HCT116 (cell line): ENCODE results near the gene TSC1. TPM values are rescaled to one million over a fixed set of nuclear protein-coding genes. Genes with fewer than 3 reads are reported as not detected.

Experiments used
- ATAC-seq: fragments of 200-7000 bp; cut with Tn5 transposase; 2 replicates; pipeline ENCODE4 v1.9.1; 2020; ENCODE audit warnings: mild to moderate bottlenecking, moderate library complexity
- BruUV-seq: library from RNA; stranded (reverse); fragments of 400-500 nt; replicated peaks from 2 replicates; lab custom pipeline; 2021; lab: Mats Ljungman, UMichigan
- CTCF ChIA-PET: fragments of 300-600 bp; sonication (Branson Sonifier 250); formaldehyde crosslinking; loops from one replicate; lab custom pipeline; 2021; ENCODE audit warnings: antibody characterized with exemption; lab: Charles Lee
- POLR2A ChIA-PET: fragments of 300-600, 350-600 bp; sonication (Branson Sonifier 250); formaldehyde crosslinking; loops from one replicate; lab custom pipeline; 2021; ENCODE audit warnings: antibody characterized with exemption; lab: Charles Lee
- RAD21 ChIA-PET, 2 experiments: fragments of 300-600 bp; sonication (Branson Sonifier 250); formaldehyde crosslinking; loops; one replicate each; lab custom pipeline; 2023; ENCODE audit warnings: low total read pairs in 2 of 2; ENCODE audit not compliant: uncharacterized antibody in 2 of 2, unreplicated experiment in 2 of 2, low non-redundant PET in 1 of 2; lab: Charles Lee
- DNase-seq: peaks from one replicate; pipeline ENCODE4 v3.0.0-alpha.2; 2010; ENCODE audit warnings: low read depth, low spot score
- H2AFZ ChIP-seq: fragments of 200-600 bp; shearing (Covaris generic), sonication (generic); 2 replicates; pipeline ENCODE4 v1.6.1; 2017; ENCODE audit warnings: low read depth, mixed run types, mixed read lengths, antibody characterized with exemption, low read length; ENCODE audit not compliant: poor library complexity, severe bottlenecking
- H3K27ac ChIP-seq: 2 replicates; pipeline ENCODE4 v1.5.1; 2012; ENCODE audit warnings: low read depth, low read length
- H3K27me3 ChIP-seq: fragments of 200-600 bp; sonication (generic); 2 replicates; pipeline ENCODE4 v1.6.1; 2016; ENCODE audit warnings: mixed run types, low read length, mixed read lengths; ENCODE audit not compliant: insufficient read depth
- H3K36me3 ChIP-seq, 2 experiments: fragments of 200-500 bp in 1 of 2; fragments of 200-600 bp in 1 of 2; sonication (Bioruptor generic) in 1 of 2; sonication (generic) in 1 of 2; 2 replicates each; pipeline versions ENCODE4 v1.5.1 to v1.6.1; 2014 to 2016; ENCODE audit warnings: low read length in 2 of 2, inconsistent platforms in 1 of 2, mixed read lengths in 1 of 2, mixed run types in 1 of 2; ENCODE audit not compliant: insufficient read depth in 2 of 2, control insufficient read depth in 1 of 2
- H3K4me1 ChIP-seq, 2 experiments: fragments of 200-600 bp in 1 of 2; sonication (generic) in 1 of 2; 2 replicates each; pipeline versions ENCODE4 v1.5.1 to v1.6.1; 2012 to 2017; ENCODE audit warnings: low read length in 2 of 2, inconsistent platforms in 1 of 2, mild to moderate bottlenecking in 1 of 2, mixed read lengths in 1 of 2, mixed run types in 1 of 2, moderate library complexity in 1 of 2; ENCODE audit not compliant: insufficient read depth in 2 of 2, control insufficient read depth in 1 of 2
- H3K4me2 ChIP-seq: fragments of 200-600 bp; sonication (generic); 2 replicates; pipeline ENCODE4 v1.6.1; 2017; ENCODE audit warnings: mixed run types, low read length, mixed read lengths
- H3K4me3 ChIP-seq, 2 experiments: fragments of 200-600 bp in 1 of 2; sonication (generic) in 1 of 2; replicated peaks in 1 of 2; 2 replicates each; pipeline ENCODE4 v1.5.1; 2011 to 2016; ENCODE audit warnings: low read length in 2 of 2, control low read depth in 1 of 2, low read depth in 1 of 2, mild to moderate bottlenecking in 1 of 2, mixed read lengths in 1 of 2, mixed run types in 1 of 2
- H3K79me2 ChIP-seq: fragments of 200-600 bp; sonication (generic); 2 replicates; pipeline ENCODE4 v1.6.1; 2017; ENCODE audit warnings: mild to moderate bottlenecking, mixed run types, low read length, moderate library complexity, mixed read lengths; ENCODE audit not compliant: insufficient read depth
- H3K9ac ChIP-seq: fragments of 200-600 bp; sonication (generic); 2 replicates; pipeline ENCODE4 v1.6.1; 2016; ENCODE audit warnings: low read length, mixed read lengths
- H3K9me2 ChIP-seq: fragments of 200-600 bp; sonication (generic), shearing (Covaris generic); 2 replicates; pipeline ENCODE4 v1.6.1; 2017; ENCODE audit warnings: mixed run types, mild to moderate bottlenecking, moderate library complexity; ENCODE audit not compliant: insufficient read depth
- H3K9me3 ChIP-seq, 2 experiments: fragments of 200-500 bp in 1 of 2; fragments of 200-600 bp in 1 of 2; sonication (Bioruptor generic) in 1 of 2; sonication (generic) in 1 of 2; 2 replicates each; pipeline ENCODE4 v1.6.1; 2014 to 2017; ENCODE audit warnings: low read length in 2 of 2, mixed read lengths in 2 of 2, inconsistent platforms in 1 of 2, low read depth in 1 of 2, mild to moderate bottlenecking in 1 of 2, mixed run types in 1 of 2, moderate library complexity in 1 of 2; ENCODE audit not compliant: control insufficient read depth in 1 of 2, insufficient read depth in 1 of 2
- H4K20me1 ChIP-seq: fragments of 200-600 bp; sonication (generic), shearing (Covaris generic); 2 replicates; pipeline ENCODE4 v1.6.1; 2017; ENCODE audit warnings: mixed run types, mild to moderate bottlenecking, moderate library complexity; ENCODE audit not compliant: insufficient read depth
- ATF3 ChIP-seq: IDR thresholded peaks from 2 replicates; pipeline ENCODE4 v1.6.1; 2012
- CBX3 ChIP-seq: IDR thresholded peaks from 2 replicates; pipeline ENCODE4 v1.6.1; 2012; ENCODE audit warnings: low read depth
- CEBPB ChIP-seq: IDR thresholded peaks from 2 replicates; pipeline ENCODE4 v1.6.1; 2012; ENCODE audit warnings: low read depth
- EGR1 ChIP-seq: IDR thresholded peaks from 2 replicates; pipeline ENCODE4 v1.6.1; 2012; ENCODE audit warnings: low read depth
- ELF1 ChIP-seq: IDR thresholded peaks from 2 replicates; pipeline ENCODE4 v1.6.1; 2012; ENCODE audit warnings: low read depth, borderline replicate concordance
- EZH2 ChIP-seq: fragments of 200-600 bp; sonication (generic); IDR thresholded peaks from 2 replicates; pipeline ENCODE4 v1.6.1; 2017; ENCODE audit warnings: antibody characterized with exemption, mixed run types
- EZH2phosphoT487 ChIP-seq: fragments of 200-600 bp; IDR thresholded peaks from 2 replicates; pipeline ENCODE4 v1.6.1; 2018; ENCODE audit warnings: antibody characterized with exemption, borderline replicate concordance
- FOSL1 ChIP-seq: IDR thresholded peaks from 2 replicates; pipeline ENCODE4 v1.6.1; 2012; ENCODE audit warnings: low read depth
- JUND ChIP-seq: IDR thresholded peaks from 2 replicates; pipeline ENCODE4 v1.6.1; 2012
- POLR2A ChIP-seq: IDR thresholded peaks from 2 replicates; pipeline ENCODE4 v1.7.0; 2011; ENCODE audit warnings: borderline replicate concordance; ENCODE audit not compliant: insufficient read depth, insufficient read length; ENCODE audit errors: extremely low read depth
- POLR2AphosphoS5 ChIP-seq: IDR thresholded peaks from 2 replicates; pipeline ENCODE4 v1.6.1; 2011; ENCODE audit warnings: mild to moderate bottlenecking, low read depth, low read length, moderate library complexity
- RAD21 ChIP-seq: IDR thresholded peaks from 2 replicates; pipeline ENCODE4 v1.6.1; 2012; ENCODE audit warnings: low read depth, mild to moderate bottlenecking
- SIN3A ChIP-seq: IDR thresholded peaks from 2 replicates; pipeline ENCODE4 v1.6.1; 2012; ENCODE audit warnings: low read depth
- SRF ChIP-seq: IDR thresholded peaks from 2 replicates; pipeline ENCODE4 v1.6.1; 2012; ENCODE audit warnings: low read depth
- TCF7L2 ChIP-seq: IDR thresholded peaks from 2 replicates; pipeline ENCODE4 v1.7.0; 2011; ENCODE audit warnings: borderline replicate concordance, inconsistent platforms; ENCODE audit not compliant: insufficient read depth, insufficient read length; ENCODE audit errors: extremely low read depth
- ZFX ChIP-seq: fragments of 450-650 bp; IDR thresholded peaks from 2 replicates; pipeline ENCODE4 v1.6.1; 2017
- ZNF274 ChIP-seq: fragments of 200-500 bp; sonication (Bioruptor generic); IDR thresholded peaks from 2 replicates; pipeline ENCODE4 v1.6.1; 2014; ENCODE audit warnings: mild to moderate bottlenecking, low read depth, low read length, inconsistent platforms
- intact Hi-C: fragments of 100-400 bp; cut with micrococcal nuclease; formaldehyde crosslinking; loops from 2 replicates; pipeline ENCODE4 v1.10.0; 2022
- total RNA-seq: library from RNA; stranded (reverse); gene quantifications from one replicate; pipeline ENCODE4 v1.2.1, GENCODE V29; 2021; ENCODE audit not compliant: unreplicated experiment
- TF ChIP-seq, protein P1 (sequence below), 3 experiments: fragments of 200-600 bp in 1 of 3; sonication (generic) in 1 of 3; IDR thresholded peaks in 2 of 3; conservative IDR thresholded peaks in 1 of 3; 2 replicates each; pipeline ENCODE4 v1.5.1; 2012 to 2017; ENCODE audit warnings: low read depth in 2 of 3, low read length in 2 of 3, antibody characterized with exemption in 1 of 3, borderline replicate concordance in 1 of 3, control low read depth in 1 of 3, mild to moderate bottlenecking in 1 of 3, mixed read lengths in 1 of 3, mixed run types in 1 of 3, moderate library complexity in 1 of 3; ENCODE audit not compliant: insufficient read depth in 1 of 3
- TF ChIP-seq, protein P2 (sequence below): IDR thresholded peaks from 2 replicates; pipeline ENCODE4 v1.6.1; 2012
- TF ChIP-seq, protein P3 (sequence below): IDR thresholded peaks from 2 replicates; pipeline ENCODE4 v1.6.1; 2012; ENCODE audit warnings: low read depth

Gene TSC1
- total RNA-seq, 1 experiment from 2014 or later, result 34.5 TPM

- H3K27me3 ChIP-seq, result no peaks in the 10 kb centered on the region
- BruUV-seq, result no TSS peak
- ChIA-PET CTCF (no interaction called here), POLR2A (no interaction called here), RAD21 (no interaction called here)
- no peak for TF ChIP-seq ELF1
- TF ChIP-seq ZNF274, result no peak
- TF ChIP-seq EGR1, result no peak
- TF ChIP-seq ATF3, result no peak
- no peak for TF ChIP-seq ZFX
- TF ChIP-seq, protein P1, sequence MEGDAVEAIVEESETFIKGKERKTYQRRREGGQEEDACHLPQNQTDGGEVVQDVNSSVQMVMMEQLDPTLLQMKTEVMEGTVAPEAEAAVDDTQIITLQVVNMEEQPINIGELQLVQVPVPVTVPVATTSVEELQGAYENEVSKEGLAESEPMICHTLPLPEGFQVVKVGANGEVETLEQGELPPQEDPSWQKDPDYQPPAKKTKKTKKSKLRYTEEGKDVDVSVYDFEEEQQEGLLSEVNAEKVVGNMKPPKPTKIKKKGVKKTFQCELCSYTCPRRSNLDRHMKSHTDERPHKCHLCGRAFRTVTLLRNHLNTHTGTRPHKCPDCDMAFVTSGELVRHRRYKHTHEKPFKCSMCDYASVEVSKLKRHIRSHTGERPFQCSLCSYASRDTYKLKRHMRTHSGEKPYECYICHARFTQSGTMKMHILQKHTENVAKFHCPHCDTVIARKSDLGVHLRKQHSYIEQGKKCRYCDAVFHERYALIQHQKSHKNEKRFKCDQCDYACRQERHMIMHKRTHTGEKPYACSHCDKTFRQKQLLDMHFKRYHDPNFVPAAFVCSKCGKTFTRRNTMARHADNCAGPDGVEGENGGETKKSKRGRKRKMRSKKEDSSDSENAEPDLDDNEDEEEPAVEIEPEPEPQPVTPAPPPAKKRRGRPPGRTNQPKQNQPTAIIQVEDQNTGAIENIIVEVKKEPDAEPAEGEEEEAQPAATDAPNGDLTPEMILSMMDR (IDR thresholded peaks at IDR 0.05 in 2 of 3, conservative IDR thresholded peaks at IDR 0.05 in 1 of 3; ENCODE audit: borderline replicate concordance in 1 of 3, insufficient read depth in 1 of 3, low read depth in 2 of 3, low read length in 2 of 3), result no peak
- no peak for TF ChIP-seq CEBPB
- no peak for TF ChIP-seq POLR2AphosphoS5
- TF ChIP-seq EZH2, result no peak
- no peak for TF ChIP-seq FOSL1
- TF ChIP-seq TCF7L2, result no peak
- no peak for TF ChIP-seq JUND
- TF ChIP-seq RAD21, result no peak
- TF ChIP-seq, protein P2, sequence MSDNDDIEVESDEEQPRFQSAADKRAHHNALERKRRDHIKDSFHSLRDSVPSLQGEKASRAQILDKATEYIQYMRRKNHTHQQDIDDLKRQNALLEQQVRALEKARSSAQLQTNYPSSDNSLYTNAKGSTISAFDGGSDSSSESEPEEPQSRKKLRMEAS, result no peak
- TF ChIP-seq POLR2A, result no peak
- TF ChIP-seq, protein P3, sequence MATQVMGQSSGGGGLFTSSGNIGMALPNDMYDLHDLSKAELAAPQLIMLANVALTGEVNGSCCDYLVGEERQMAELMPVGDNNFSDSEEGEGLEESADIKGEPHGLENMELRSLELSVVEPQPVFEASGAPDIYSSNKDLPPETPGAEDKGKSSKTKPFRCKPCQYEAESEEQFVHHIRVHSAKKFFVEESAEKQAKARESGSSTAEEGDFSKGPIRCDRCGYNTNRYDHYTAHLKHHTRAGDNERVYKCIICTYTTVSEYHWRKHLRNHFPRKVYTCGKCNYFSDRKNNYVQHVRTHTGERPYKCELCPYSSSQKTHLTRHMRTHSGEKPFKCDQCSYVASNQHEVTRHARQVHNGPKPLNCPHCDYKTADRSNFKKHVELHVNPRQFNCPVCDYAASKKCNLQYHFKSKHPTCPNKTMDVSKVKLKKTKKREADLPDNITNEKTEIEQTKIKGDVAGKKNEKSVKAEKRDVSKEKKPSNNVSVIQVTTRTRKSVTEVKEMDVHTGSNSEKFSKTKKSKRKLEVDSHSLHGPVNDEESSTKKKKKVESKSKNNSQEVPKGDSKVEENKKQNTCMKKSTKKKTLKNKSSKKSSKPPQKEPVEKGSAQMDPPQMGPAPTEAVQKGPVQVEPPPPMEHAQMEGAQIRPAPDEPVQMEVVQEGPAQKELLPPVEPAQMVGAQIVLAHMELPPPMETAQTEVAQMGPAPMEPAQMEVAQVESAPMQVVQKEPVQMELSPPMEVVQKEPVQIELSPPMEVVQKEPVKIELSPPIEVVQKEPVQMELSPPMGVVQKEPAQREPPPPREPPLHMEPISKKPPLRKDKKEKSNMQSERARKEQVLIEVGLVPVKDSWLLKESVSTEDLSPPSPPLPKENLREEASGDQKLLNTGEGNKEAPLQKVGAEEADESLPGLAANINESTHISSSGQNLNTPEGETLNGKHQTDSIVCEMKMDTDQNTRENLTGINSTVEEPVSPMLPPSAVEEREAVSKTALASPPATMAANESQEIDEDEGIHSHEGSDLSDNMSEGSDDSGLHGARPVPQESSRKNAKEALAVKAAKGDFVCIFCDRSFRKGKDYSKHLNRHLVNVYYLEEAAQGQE, result no peak
- no peak for TF ChIP-seq CBX3
- no peak for TF ChIP-seq EZH2phosphoT487
- no peak for TF ChIP-seq SIN3A
- TF ChIP-seq SRF, result no peak
- H4K20me1 ChIP-seq, result no peaks in the 10 kb centered on the region
- DNase-seq (no peak), ATAC-seq (no peak)
- H3K36me3 ChIP-seq, result peaks cover 4 to 7% of the 10 kb centered on the region in 2 experiments; a peak in 2 of 4 replicates
- no peaks in the 10 kb centered on the region for H3K9me3 ChIP-seq
- intact Hi-C loops, result no loop called here
- H3K79me2 ChIP-seq, result no peaks in the 10 kb centered on the region
- no peak overlapping the region for H3K4me3 ChIP-seq
- H3K27ac ChIP-seq, result no peak overlapping the region
- no peaks in the 10 kb centered on the region for H3K9me2 ChIP-seq
- H3K4me1 ChIP-seq, result no peaks in the 10 kb centered on the region
- H2AFZ ChIP-seq, result no peak overlapping the region
- no peak overlapping the region for H3K9ac ChIP-seq
- H3K4me2 ChIP-seq, result no peak overlapping the region
Measured at GRCh38 chr9:132927704-132928103, 16.7 kb downstream of the TSC1 start.
